22Rv1 (cell line): ENCODE measurements around the gene CCDC178.

ENCODE experiments used
- ZFX ChIP-seq: fragments of 450-650 bp; IDR thresholded peaks from 2 replicates; pipeline ENCODE4 v1.6.1; 2017; ENCODE audit warnings: antibody characterized with exemption, borderline replicate concordance
- TF ChIP-seq, protein P1 (sequence below): fragments of 450-650 bp; IDR thresholded peaks from 2 replicates; pipeline ENCODE4 v1.5.1; 2017; ENCODE audit warnings: mild to moderate bottlenecking

GRCh38 chr18:33010149-33010548 lies 430.4 kb downstream of the CCDC178 start:
- TF ChIP-seq, protein P1, sequence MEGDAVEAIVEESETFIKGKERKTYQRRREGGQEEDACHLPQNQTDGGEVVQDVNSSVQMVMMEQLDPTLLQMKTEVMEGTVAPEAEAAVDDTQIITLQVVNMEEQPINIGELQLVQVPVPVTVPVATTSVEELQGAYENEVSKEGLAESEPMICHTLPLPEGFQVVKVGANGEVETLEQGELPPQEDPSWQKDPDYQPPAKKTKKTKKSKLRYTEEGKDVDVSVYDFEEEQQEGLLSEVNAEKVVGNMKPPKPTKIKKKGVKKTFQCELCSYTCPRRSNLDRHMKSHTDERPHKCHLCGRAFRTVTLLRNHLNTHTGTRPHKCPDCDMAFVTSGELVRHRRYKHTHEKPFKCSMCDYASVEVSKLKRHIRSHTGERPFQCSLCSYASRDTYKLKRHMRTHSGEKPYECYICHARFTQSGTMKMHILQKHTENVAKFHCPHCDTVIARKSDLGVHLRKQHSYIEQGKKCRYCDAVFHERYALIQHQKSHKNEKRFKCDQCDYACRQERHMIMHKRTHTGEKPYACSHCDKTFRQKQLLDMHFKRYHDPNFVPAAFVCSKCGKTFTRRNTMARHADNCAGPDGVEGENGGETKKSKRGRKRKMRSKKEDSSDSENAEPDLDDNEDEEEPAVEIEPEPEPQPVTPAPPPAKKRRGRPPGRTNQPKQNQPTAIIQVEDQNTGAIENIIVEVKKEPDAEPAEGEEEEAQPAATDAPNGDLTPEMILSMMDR, result no peak
- no peak for TF ChIP-seq ZFX
